ENCODE measurements around the gene RAB3IL1.

- TF ChIP-seq POLR2AphosphoS5 (IDR thresholded peaks at IDR 0.05) (no peak), CTCF (IDR thresholded peaks at IDR 0.05) (no peak)
These were observed 23.4 kb downstream of the RAB3IL1 start for GRCh38 chr11:61893981-61894380.
